OCI-LY7 (cell line): ENCODE results near the gene USP6.

Source experiments
- EZH2phosphoT487 ChIP-seq: fragments of 200-600 bp; sonication (generic); IDR thresholded peaks from 2 replicates; pipeline ENCODE4 v1.6.1; 2018; ENCODE audit warnings: low read depth, borderline replicate concordance, mild to moderate bottlenecking, mixed run types, antibody characterized with exemption, low read length, moderate library complexity, mixed read lengths
- TF ChIP-seq, protein P1 (sequence below): fragments of 200-600 bp; sonication (generic); conservative IDR thresholded peaks from 2 replicates; pipeline ENCODE4 v1.5.1; 2014; ENCODE audit warnings: mild to moderate bottlenecking, antibody characterized with exemption, low read length, moderate library complexity, mixed read lengths

DNA sequence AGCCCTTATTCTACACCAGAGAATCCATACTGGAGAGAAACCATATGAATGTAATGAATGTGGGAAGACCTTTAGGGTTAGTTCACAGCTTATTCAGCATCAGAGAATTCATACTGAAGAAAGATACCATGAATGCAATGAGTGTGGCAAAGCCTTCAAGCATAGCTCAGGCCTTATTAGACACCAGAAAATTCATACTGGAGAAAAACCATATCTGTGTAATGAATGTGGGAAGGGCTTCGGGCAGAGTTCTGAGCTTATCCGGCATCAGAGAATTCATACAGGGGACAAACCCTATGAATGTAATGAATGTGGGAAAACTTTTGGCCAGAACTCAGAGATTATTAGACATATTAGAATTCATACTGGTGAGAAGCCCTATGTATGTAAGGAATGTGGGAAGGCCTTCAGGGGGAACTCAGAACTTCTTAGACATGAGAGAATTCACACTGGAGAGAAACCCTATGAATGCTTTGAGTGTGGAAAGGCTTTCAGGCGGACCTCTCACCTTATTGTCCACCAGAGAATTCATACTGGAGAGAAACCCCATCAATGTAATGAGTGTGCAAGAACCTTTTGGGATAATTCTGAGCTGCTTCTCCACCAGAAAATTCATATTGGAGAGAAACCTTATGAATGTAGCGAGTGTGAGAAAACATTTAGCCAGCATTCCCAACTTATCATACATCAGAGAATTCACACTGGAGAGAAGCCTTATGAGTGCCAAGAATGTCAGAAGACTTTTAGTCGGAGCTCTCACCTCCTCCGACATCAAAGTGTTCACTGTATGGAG, 23.4 kb upstream of the USP6 start:
- TF ChIP-seq, protein P1, sequence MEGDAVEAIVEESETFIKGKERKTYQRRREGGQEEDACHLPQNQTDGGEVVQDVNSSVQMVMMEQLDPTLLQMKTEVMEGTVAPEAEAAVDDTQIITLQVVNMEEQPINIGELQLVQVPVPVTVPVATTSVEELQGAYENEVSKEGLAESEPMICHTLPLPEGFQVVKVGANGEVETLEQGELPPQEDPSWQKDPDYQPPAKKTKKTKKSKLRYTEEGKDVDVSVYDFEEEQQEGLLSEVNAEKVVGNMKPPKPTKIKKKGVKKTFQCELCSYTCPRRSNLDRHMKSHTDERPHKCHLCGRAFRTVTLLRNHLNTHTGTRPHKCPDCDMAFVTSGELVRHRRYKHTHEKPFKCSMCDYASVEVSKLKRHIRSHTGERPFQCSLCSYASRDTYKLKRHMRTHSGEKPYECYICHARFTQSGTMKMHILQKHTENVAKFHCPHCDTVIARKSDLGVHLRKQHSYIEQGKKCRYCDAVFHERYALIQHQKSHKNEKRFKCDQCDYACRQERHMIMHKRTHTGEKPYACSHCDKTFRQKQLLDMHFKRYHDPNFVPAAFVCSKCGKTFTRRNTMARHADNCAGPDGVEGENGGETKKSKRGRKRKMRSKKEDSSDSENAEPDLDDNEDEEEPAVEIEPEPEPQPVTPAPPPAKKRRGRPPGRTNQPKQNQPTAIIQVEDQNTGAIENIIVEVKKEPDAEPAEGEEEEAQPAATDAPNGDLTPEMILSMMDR: no peak
- no peak for TF ChIP-seq EZH2phosphoT487
